ENCODE measurements around the gene CENPO.
"Not testable (repeated sequence)": the region's sequence is repeated elsewhere in the genome, so short reads cannot be mapped to it uniquely, and the experiment has no call there.

The CENPO gene

DNA sequence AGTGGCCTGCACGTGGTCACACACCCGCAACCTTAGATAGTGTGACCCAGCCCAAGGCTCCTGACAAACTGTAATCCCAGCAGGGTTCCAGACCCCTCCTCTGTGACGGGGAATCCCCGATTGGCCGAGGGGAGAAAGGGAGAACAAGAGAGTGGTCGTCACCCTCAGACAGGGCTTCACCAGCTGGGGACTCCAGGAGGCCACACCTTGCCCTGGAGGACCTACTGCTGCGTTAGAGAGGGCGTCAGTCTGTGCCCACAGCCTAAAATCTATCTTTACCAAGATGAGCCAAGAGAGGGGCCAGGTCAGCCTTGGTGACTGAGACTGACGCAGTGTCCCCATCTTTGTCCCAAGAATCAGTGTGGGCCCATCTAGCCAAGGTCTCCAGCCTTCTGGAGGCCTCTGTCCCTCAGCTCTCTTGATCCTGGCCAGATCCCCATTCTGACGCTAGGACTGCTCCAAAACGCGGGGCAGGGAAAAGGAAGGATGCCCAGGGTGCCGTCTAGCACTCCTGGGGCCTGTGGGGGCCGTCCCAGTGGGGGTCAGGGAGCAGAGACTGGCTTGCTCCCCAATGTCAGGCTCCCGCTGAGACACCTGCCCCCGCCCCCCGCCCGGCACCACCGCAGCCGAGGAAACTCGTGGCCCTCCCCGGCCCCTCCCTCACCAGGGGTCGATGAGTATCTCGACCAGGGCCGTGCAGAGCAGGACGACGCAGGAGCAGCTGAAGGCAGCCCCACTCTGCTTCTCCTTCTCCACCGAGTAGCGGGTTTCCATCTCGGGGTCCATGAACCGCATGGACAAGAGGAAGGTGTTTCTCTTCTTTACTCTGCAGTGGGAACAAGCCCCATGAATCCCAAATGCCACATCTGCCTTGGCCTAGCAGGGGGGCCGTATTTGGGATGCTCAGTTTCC is 40.9 kb downstream of the CENPO start:
- no peak overlapping the region for H3K9ac ChIP-seq
- H3K9me3 ChIP-seq (ENCODE audit: control insufficient read depth, low read length) = no peaks in the 10 kb centered on the region
- no peaks in the 10 kb centered on the region for H3K79me2 ChIP-seq
- TF ChIP-seq CTCF (IDR thresholded peaks at IDR 0.05) = no peak
- no peak overlapping the region for H3K27ac ChIP-seq
- H3K4me3 ChIP-seq (ENCODE audit: low read depth, low read length) = no peak overlapping the region
- H3K27me3 ChIP-seq (ENCODE audit: control insufficient read depth, insufficient read depth, low read length) = no peaks in the 10 kb centered on the region
- no peaks in the 10 kb centered on the region for H3K36me3 ChIP-seq (ENCODE audit: control insufficient read depth, insufficient read depth, low read length)
- H3K4me2 ChIP-seq (ENCODE audit: low read length) = no peak overlapping the region
- H3K4me1 ChIP-seq = peaks cover 7% of the 10 kb centered on the region
- H2AFZ ChIP-seq = no peak overlapping the region

DNA sequence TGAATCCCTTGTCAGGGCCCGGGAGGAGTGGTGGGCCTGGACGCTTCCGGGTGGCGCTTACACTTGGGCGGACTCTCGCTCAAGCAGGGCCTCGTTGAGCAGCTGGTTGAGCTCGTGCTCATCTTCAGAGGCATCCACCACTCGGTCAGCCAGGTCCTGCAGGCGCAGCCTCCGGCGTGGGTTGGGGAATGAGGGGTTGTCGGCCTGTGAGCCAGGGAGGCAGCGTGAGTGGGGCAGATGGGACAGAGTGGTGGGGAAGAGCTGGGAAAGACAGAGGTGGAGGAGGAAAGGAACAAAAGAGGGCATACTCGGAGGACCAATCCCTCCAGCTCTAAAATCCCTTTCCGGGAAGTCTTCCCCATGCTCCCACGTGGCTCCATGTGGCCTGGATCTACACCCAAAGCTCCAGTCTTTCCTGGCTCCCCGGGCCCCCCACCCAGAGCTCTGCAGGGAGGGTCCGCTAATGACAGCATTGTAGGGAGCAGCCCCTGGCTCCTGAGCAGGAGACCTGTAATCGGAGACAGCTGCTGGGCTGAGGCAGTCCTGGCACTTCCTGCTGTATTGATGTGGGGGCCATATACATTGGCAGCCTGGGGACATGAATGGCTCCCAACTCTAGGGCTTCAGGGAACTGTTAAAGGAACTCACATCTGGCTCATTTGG is 41.6 kb downstream of the CENPO start:
- H3K36me3 ChIP-seq (ENCODE audit: control insufficient read depth, insufficient read depth, low read length) = no peaks in the 10 kb centered on the region
- H3K79me2 ChIP-seq = no peaks in the 10 kb centered on the region
- H3K4me3 ChIP-seq (ENCODE audit: low read depth, low read length) = no peak overlapping the region
- no peak overlapping the region for H3K27ac ChIP-seq
- H3K9me3 ChIP-seq (ENCODE audit: control insufficient read depth, low read length) = no peaks in the 10 kb centered on the region
- TF ChIP-seq CTCF (IDR thresholded peaks at IDR 0.05) = no peak
- peaks cover 7% of the 10 kb centered on the region for H3K4me1 ChIP-seq
- no peak overlapping the region for H3K9ac ChIP-seq
- H3K4me2 ChIP-seq (ENCODE audit: low read length) = no peak overlapping the region
- no peak overlapping the region for H2AFZ ChIP-seq
- no peaks in the 10 kb centered on the region for H3K27me3 ChIP-seq (ENCODE audit: control insufficient read depth, insufficient read depth, low read length)

- not testable (repeated sequence) for H3K79me2 ChIP-seq; H3K36me3 ChIP-seq (ENCODE audit: control insufficient read depth, insufficient read depth, low read length); H2AFZ ChIP-seq; H3K4me1 ChIP-seq; H3K9me3 ChIP-seq (ENCODE audit: control insufficient read depth, low read length); H3K9ac ChIP-seq; H3K4me2 ChIP-seq (ENCODE audit: low read length); H3K4me3 ChIP-seq (ENCODE audit: low read depth, low read length); H3K27ac ChIP-seq; H3K27me3 ChIP-seq (ENCODE audit: control insufficient read depth, insufficient read depth, low read length)
These were observed 42.2 kb downstream of the CENPO start for GRCh38 chr2:24835411-24835810.

- peaks cover 7% of the 10 kb centered on the region for H3K4me1 ChIP-seq
- H3K9me3 ChIP-seq (ENCODE audit: control insufficient read depth, low read length) = no peaks in the 10 kb centered on the region
- TF ChIP-seq CTCF (IDR thresholded peaks at IDR 0.05) = no peak
- no peaks in the 10 kb centered on the region for H3K27me3 ChIP-seq (ENCODE audit: control insufficient read depth, insufficient read depth, low read length)
- no peak overlapping the region for H2AFZ ChIP-seq
- no peaks in the 10 kb centered on the region for H3K79me2 ChIP-seq
- H3K36me3 ChIP-seq (ENCODE audit: control insufficient read depth, insufficient read depth, low read length) = no peaks in the 10 kb centered on the region
- H3K27ac ChIP-seq = no peak overlapping the region
- H3K4me3 ChIP-seq (ENCODE audit: low read depth, low read length) = no peak overlapping the region
- H3K9ac ChIP-seq = no peak overlapping the region
- no peak overlapping the region for H3K4me2 ChIP-seq (ENCODE audit: low read length)
These were observed 43.0 kb downstream of the CENPO start for GRCh38 chr2:24836206-24836605.

DNA sequence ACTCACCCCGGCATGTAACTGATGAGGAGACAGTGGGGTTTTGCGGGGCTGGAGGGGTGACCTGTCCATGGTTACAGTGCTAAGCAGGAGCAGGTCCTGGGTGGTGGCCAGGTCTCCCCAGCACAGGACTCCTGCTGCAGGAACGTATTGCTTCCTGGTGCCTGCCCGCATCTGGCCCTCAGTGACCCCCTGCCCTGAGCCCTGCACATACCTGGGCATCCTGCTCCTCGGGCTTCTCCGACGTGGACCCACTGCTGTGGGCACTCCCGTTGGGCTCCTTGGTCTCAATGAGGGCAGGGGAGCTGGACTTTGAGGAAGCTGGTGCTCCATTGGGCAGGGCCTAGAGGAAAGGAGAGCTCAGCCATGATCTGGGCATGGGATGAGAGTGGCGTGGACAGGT is 43.5 kb downstream of the CENPO start:
- Histone ChIP-seq H3K27me3 (ENCODE audit: control insufficient read depth, insufficient read depth, low read length) (no peaks in the 10 kb centered on the region), H3K9ac (no peak overlapping the region), H3K27ac (no peak overlapping the region), H3K4me2 (ENCODE audit: low read length) (no peak overlapping the region), H2AFZ (no peak overlapping the region), H3K36me3 (ENCODE audit: control insufficient read depth, insufficient read depth, low read length) (no peaks in the 10 kb centered on the region), H3K4me1 (peaks cover 7% of the 10 kb centered on the region), H3K9me3 (ENCODE audit: control insufficient read depth, low read length) (no peaks in the 10 kb centered on the region), H3K79me2 (no peaks in the 10 kb centered on the region), H3K4me3 (ENCODE audit: low read depth, low read length) (no peak overlapping the region)
- TF ChIP-seq CTCF (IDR thresholded peaks at IDR 0.05) = no peak
